ENCODE results near the gene ASB1.

Gene ASB1

DNA sequence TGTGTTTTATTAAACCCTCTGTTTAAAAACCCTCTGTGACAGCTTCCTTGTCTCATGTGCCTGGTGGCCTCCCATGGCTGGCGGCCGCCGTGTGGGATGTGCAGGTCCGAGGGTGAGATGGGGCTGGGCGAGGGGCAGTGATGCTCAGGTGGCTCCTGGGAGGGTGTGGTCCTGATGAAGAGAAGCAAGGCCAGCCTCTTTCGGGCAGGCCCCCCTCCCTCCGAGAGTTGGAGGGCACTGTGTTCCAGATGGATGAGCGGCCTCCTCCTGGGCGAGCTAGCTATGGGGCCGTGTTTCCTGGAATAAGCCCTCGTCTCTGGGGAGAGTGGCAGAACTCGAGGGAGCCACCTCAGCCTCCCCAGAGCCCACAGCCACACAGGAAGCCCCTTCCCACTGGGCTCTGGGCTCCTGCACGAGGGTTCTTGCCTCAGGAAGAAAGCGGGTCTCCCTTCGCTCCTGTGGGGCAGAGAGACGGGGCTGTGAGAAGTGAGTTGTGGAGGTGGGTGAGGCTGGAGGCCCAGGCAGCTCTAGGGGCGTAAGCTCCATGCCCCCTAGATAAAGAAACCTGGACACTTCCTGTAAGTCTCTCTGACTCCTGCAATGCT, 72.1 kb downstream of the ASB1 start:
- TF ChIP-seq, protein P1, sequence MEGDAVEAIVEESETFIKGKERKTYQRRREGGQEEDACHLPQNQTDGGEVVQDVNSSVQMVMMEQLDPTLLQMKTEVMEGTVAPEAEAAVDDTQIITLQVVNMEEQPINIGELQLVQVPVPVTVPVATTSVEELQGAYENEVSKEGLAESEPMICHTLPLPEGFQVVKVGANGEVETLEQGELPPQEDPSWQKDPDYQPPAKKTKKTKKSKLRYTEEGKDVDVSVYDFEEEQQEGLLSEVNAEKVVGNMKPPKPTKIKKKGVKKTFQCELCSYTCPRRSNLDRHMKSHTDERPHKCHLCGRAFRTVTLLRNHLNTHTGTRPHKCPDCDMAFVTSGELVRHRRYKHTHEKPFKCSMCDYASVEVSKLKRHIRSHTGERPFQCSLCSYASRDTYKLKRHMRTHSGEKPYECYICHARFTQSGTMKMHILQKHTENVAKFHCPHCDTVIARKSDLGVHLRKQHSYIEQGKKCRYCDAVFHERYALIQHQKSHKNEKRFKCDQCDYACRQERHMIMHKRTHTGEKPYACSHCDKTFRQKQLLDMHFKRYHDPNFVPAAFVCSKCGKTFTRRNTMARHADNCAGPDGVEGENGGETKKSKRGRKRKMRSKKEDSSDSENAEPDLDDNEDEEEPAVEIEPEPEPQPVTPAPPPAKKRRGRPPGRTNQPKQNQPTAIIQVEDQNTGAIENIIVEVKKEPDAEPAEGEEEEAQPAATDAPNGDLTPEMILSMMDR (IDR thresholded peaks at IDR 0.05; ENCODE audit: insufficient read depth, low read length, poor library complexity, severe bottlenecking): no peak
- DNase-seq (ENCODE audit: extremely low read depth, insufficient read length): no peak
- Histone ChIP-seq H3K27me3 (replicated peaks; ENCODE audit: control insufficient read depth, insufficient read depth, low read length) (no peaks in the 10 kb centered on the region; the same call in 1 of the 2 replicates), H3K4me3 (replicated peaks; ENCODE audit: low read depth, low read length) (no peak overlapping the region), H3K36me3 (ENCODE audit: control insufficient read depth, insufficient read depth, low read length) (no peaks in the 10 kb centered on the region)

DNA sequence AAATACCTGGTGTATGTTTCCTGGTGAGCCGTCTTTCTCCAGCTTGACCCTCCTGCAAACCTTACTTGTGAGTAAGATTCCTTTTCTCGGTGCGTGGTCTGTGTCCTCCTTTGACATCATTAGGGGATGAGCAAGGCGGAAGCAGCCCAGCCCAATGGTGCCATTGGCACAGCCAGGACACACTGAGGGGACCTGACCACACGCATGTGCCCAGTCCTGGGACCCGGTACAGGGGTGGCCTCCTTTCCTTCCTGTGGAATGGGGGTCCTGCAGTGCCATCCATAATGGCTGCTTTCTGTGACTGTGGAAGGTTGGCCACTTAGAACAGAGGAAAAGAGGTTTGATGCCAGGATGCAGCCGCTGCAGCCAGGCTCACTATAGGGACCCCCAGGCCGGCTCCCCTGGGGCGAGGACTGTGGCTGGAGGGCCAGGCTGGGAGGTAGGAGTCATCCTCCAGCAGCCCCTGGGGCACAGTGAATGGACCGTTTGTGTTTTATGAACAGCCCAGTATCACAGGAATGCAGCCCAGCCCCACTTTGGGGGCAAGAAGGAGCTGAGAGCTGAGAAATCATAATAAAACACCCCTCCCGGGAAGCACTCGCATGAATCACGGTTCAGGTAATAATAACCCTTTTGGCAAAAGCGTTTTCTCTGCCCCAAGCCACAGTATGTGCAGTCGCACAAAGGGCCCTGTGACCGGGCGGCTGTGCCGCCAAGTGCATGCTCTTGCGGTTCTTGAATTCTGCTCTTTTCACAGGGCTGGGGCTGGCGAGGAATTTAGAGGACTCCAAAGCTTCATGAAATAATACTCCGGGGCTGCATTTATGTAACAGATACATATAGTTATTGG, 73.2 kb downstream of the ASB1 start:
- Histone ChIP-seq H3K27me3 (replicated peaks; ENCODE audit: control insufficient read depth, insufficient read depth, low read length) (no peaks in the 10 kb centered on the region; the same call in 1 of the 2 replicates), H3K4me3 (replicated peaks; ENCODE audit: low read depth, low read length) (no peak overlapping the region), H3K36me3 (ENCODE audit: control insufficient read depth, insufficient read depth, low read length) (no peaks in the 10 kb centered on the region)
- DNase-seq (ENCODE audit: extremely low read depth, insufficient read length): no peak
- TF ChIP-seq, protein P1 (IDR thresholded peaks at IDR 0.05; ENCODE audit: insufficient read depth, low read length, poor library complexity, severe bottlenecking): no peak

DNA sequence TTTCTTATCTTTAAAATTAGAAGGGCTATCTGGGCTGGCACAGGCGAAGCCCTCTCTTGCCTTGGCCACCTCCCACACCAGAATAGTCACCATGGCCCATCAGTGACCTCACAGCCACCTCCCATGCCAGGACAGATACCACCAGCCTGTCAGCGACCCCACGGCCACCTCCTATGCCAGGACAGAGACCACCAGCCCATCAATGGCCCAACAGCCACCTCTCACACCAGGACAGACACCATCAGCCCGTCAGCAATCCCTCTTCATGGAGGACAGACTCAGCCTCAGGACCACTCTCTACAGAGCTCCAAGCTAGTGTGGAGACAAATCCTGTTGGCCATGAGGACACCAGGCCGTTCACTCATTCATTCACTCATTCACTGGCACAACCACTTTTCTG, 74.6 kb downstream of the ASB1 start:
- Histone ChIP-seq H3K4me3 (replicated peaks; ENCODE audit: low read depth, low read length) (no peak overlapping the region), H3K36me3 (ENCODE audit: control insufficient read depth, insufficient read depth, low read length) (no peaks in the 10 kb centered on the region), H3K27me3 (replicated peaks; ENCODE audit: control insufficient read depth, insufficient read depth, low read length) (no peaks in the 10 kb centered on the region)
- TF ChIP-seq, protein P1 (IDR thresholded peaks at IDR 0.05; ENCODE audit: insufficient read depth, low read length, poor library complexity, severe bottlenecking): no peak
- no peak for DNase-seq (ENCODE audit: extremely low read depth, insufficient read length)
